NCI-H345 (cell line): Measurements from ENCODE around the gene CHD5.
"Not testable (repeated sequence)": the region's sequence is repeated elsewhere in the genome, so short reads cannot be mapped to it uniquely, and the experiment has no call there.

Source experiments
- DNase-seq: peaks from one replicate; lab custom pipeline; 2025; lab: John Stamatoyannopoulos, UW

CHD5 gene

DNA sequence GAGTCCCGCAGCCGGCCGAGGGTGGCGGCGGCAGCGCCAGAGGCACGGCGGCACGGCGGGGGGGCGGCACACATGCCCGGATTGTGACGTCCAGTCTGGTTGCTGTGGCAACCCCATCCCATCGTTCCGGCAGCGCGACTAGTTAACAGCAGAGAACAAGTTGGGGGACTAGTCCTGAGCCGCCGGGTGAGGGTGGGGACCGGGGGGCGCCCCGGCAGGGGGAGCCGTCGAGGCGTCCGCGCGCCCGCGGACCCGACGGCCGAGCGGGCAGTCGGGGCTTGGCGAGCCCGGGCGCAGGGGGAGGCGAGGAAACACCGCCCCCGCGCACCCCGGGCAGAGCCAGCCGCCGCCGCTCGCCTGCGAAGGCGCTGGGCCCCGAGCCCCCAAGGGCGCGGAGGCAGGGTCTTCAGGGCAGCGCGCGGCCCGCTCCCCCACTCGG is at the start of gene CHD5:
Gene CHD5, minus strand, starts transcription at position 54 of the 439 bp plus-strand sequence. CDS start 298 bp downstream, outside the sequence.
- DNase-seq: peak; percentile 35

DNA sequence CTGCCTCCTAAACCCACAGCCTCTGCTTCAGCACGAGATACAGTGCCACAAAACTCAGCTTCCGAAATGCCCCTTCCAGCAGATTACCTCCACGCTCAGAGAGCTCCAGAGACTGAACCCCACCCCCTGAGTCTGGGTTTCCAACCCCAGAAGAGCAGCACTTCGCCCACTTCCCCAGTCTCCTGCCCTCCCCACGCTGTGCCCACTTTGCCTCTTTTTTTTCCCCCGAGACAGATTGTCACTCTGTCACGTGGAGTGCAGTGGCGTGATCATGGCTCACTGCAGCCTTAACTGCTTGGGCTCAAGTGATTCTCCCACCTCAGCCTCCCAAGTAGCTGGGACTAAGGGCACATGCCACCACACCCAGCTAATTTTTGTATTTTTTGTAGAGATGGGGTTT is 45.5 kb upstream of the CHD5 start:
- DNase-seq: no peak

- DNase-seq: no peak
Observed at GRCh38 chr1:6224718-6225117, 44.6 kb upstream of the CHD5 start.

GRCh38 chr1:6223617-6224016 is 43.5 kb upstream of the CHD5 start:
- no peak for DNase-seq

GRCh38 chr1:6222636-6223035 is 42.5 kb upstream of the CHD5 start:
- no peak for DNase-seq

GRCh38 chr1:6221210-6221784 is 41.2 kb upstream of the CHD5 start:
- no peak for DNase-seq

GRCh38 chr1:6220236-6220635 is 40.1 kb upstream of the CHD5 start:
- no peak for DNase-seq

DNA sequence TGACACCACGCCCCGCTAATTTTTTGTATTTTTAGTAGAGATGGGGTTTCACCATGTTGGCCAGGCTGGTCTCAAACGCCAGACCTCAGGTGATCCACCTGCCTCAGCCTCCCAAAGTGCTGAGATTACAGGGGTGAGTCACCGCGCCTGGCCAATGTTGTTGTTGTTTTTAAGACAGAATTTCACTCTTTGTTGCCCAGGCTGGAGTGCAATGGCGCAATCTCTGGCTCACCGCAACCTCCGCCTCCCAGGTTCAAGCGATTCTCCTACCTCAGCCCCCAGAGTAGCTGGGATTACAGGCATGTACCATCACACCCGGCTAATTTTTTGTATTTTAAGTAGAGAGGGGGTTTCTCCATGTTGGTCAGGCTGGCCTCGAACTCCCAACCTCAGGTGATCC is 39.5 kb upstream of the CHD5 start:
- DNase-seq: not testable (repeated sequence)

DNA sequence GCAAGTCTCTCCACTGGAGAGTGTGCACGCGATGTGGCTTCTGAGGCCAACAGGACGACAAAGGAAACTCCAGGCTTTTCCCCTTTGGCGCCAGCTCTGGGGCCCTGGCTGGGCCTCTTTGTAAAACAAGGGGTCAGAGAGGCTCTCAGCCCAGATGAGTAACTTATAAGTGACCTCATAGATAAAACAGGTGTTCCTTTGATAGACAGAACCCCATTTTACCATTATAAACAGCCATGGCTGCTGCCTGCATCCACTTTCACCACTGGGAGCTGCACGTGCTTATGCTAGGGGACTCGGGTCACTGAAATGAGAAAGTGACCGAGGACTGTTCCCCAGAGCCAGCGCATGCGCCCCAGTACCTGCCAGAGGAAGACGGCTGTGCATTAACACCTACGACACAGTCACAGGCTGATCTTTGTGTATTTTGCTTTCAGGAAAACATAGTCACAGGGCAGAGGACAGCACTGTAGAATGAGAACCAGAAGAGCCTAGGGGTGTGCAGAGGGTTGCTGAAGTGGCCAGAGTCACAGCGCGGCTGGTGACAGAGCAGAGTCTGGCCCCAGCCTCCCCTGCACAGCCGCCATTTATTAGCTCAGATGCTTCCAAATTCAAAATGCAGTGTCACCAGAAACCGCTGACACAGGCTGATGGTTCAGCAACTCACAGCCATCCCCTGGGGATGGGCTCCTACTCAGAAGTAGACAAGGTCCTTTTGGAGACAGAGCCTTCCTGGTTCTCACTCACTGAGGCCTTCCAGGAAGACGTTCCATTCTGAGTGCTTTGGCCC is 38.4 kb upstream of the CHD5 start:
- DNase-seq: no peak

GRCh38 chr1:6212193-6212959 is 32.3 kb upstream of the CHD5 start:
- DNase-seq: no peak

DNA sequence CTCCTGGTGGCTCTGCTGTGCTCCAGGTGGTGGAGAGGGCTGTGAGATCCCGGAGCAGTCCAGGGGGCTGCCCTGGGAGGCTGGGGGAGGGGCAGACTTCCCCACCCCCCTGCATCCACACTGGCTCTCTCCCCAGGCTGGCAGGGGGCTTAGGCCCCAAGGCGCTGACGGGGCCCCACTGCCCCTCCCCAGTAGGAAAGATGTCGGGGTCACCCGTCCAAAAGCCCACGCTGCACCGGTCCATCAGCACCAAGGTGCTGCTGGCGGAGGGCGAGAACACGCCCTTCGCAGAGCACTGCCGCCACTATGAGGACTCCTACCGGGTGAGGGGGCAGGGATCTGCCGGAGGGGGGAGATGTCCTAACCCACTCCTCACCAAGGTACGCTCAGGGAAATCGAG is 31.6 kb upstream of the CHD5 start:
- DNase-seq: no peak

DNA sequence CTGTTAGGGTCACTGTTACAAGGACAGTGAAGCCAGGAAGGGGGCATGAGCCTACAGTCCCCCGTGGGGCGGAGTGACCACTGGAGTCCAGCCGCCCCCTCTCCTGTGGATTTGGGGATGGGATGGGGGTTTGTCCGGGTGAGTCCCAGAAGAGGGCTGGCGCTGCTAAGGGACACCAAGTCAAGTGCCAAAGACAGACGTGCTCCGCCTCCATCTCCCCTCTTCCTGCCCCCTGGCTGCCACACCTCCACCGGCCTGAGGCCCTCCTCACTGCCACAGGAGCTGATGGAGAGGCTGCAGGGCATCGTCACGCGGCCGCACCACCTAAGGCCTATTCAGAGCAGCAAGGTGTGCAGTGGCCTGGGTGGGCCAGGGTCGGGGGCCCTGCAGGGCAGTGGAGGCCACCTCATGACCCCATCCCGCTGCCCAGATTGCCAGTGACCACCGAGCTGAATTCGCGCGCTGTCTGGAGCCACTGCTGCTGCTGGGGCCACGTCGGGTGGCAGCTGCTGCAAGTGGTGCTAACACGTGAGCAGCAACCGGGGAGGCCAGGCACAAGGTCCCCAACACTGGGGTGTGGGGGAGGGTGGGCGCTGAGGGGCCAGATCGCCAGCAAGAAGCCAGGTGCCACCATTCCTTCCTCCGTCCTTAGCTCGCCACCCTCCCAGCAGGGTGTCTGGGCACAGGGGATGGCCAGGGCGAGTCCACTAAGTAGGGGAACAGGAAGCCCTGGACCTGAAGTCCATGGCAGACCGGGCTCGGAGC is 30.7 kb upstream of the CHD5 start:
- DNase-seq: no peak

GRCh38 chr1:6209661-6210580 is 29.8 kb upstream of the CHD5 start:
- DNase-seq: no peak

DNA sequence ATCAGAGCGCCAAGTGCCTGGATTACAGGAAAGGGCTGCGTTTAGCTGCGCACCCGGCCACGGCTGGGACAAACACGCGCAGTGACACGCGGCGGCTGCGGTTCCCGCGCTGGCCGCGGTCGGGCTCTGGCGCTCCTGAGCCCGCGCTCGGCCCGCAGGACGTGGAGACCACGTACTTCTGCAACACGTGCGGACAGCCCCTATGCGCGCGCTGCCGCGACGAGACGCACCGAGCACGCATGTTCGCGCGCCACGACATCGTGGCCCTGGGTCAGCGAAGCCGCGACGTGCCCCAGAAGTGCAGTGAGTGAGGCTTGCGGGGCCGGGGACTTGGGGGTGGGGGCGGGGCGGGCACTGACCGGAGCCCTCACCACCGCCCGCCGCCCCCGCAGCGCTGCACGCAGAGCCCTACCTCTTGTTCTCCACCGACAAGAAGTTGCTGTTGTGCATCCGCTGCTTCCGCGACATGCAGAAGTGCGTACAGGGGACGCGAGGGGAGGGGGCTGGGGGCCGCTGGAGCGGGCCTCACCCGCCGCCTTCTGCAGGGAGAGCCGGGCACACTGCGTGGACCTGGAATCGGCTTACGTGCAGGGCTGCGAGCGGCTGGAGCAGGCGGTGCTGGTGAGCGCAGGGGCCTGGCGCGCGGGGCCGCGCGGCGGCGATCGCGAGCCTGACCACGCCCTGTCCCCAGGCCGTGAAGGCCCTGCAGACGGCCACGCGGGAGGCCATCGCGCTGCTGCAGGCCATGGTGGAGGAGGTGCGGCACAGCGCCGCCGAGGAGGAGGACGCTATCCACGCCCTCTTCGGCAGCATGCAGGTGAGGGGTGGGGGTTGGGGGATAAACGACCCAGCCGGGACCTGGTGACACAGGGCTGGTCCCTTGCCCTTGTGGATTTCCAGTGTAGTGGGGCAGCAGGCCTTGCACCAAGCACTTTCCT is 28.9 kb upstream of the CHD5 start:
- no peak for DNase-seq

GRCh38 chr1:6207921-6208320 is 27.8 kb upstream of the CHD5 start:
- DNase-seq: no peak

DNA sequence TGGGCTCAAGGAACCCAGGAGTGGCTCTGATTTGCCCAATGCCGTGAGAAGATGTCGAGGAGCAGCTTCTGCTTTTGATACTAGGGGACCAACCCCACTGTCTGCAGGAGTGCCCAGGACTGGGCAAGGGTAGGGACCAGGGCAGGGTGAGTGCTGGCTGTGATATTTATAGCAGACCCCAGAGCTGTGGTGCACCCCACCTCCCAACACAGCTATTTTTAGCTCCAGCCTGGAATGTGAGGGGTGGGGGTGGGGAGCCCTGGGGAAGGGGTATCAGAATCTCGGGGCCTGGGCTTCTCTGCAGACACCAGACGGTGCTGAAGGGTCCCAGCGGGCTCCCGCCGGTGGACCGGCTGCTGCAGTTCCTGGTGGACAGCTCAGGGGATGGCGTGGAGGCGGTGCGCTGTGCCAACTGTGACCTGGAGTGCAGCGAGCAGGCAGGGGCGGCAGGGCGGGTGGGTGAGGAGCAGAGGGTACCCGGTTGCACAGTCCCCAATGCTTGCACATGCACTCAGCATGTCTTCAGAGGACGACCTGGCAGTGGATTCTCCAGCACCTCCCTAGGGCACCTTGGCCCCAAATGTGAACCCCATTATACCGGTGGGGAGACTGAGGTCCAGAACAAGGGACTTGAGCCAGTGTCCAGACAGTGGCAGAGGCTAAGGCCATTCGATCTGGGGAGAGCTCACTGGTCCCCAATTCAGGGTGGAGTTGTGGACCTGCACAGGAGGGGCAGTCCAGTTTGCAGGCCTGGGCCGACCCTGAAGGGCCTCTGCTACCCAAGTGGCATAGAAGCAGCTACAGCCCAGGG is 27.2 kb upstream of the CHD5 start:
- DNase-seq: no peak

DNA sequence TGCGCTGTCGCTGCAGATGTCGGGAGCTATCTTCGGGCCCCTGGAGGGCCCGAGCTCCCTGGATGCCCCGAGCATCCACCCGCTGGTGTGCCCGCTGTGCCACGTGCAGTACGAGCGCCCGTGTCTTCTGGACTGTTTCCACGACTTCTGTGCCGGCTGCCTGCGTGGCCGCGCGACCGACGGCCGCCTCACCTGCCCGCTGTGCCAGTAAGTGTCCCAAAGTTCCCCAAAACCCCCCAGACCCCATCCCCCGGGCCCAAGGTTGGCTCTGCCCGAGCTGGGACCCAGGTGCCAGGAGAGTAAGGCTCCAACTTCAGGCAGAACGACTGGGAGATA is 26.4 kb upstream of the CHD5 start:
- no peak for DNase-seq

- DNase-seq: peak; percentile 63
Observed at GRCh38 chr1:6205849-6206519, 25.9 kb upstream of the CHD5 start, which contains the start of gene RNF207. RNF207 (plus strand) TSS chr1:6206119; CDS start chr1:6206536, 417 bp downstream.

- no peak for DNase-seq
Observed at GRCh38 chr1:6202256-6202655, 22.1 kb upstream of the CHD5 start.
